Astrocyte of the spinal cord (primary cell): ENCODE data around the gene DPP9.
A peak's percentile ranks its signal among the peaks of the same experiment; 100 is the strongest.

Experiments
- DNase-seq: peaks from one replicate; pipeline ENCODE4 v3.0.0; 2011; ENCODE audit warnings: low read depth, low spot score
- H3K4me3 ChIP-seq: 2 replicates; pipeline ENCODE4 v1.5.1; 2011; ENCODE audit warnings: low read depth, mild to moderate bottlenecking, low read length, moderate library complexity
- CTCF ChIP-seq: IDR thresholded peaks from 2 replicates; pipeline ENCODE4 v1.5.1; 2012; ENCODE audit warnings: low read depth, mild to moderate bottlenecking, low read length, inconsistent platforms
- in situ Hi-C: cut with HindIII; loops from 2 replicates; pipeline ENCODE4 v1.10.0; 2017; ENCODE audit warnings: low sequenced_read_pairs

Gene DPP9

GRCh38 chr19:4662812-4663211, 60.8 kb downstream of the DPP9 start:
- H3K4me3 ChIP-seq, result no peak overlapping the region
- DNase-seq, result no peak
- in situ Hi-C loops, result no loop called here

DNA sequence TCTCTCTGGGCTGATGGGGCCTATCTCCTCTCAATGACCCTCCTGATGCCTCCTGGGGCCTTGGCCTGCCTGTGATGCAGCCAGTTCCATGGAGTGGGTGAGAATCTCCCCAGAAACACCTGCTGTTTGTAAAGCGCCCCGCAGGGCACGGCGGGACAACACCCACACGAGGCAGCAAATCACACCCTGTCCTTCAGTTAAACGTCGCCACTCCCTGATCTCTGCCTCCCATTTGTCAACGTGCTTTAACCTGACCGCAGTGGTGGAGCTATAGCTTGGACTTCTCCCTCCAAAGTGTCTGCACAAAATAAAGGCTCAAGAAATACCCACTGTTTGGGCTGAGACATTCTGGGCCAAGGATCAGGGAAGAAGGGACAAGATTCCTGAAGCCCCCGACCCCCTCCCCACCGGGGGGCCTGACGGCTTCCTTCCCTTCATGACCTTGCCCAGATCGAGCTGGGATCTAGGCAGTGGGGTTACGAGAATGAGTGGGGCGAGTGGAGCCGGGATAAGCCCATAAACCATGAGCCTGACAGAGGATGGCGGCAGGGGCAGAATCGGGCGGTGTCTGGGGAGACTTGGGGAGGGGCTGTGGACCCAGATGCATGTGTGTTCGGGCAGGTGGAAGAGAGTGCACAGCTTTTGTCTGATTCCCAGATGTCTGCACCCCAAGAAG, 61.5 kb downstream of the DPP9 start:
- no peak overlapping the region for H3K4me3 ChIP-seq
- DNase-seq, result no peak
- in situ Hi-C loops, result no loop called here
- no peak for TF ChIP-seq CTCF

More at GRCh38 chr19:4662812-4663211, 60.8 kb downstream of the DPP9 start:
- no peak for TF ChIP-seq CTCF

DNA sequence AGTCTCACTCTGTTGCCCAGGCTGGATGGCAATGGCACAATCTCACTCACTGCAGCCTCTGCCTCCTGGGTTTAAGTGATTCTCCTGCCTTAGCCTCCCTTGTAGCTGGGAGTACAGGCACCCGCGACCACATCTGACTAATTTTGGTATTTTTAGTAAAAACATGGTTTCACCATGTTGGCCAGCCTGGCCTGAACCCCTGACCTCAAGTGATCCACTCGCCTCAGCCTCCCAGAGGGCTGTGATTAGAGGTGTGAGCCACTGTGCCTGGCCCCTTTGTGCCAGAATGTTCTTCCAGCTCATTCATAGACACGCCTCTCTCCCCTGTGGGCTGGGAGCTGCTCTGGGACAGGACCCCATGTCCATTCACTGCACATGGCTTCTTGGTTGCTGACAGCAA, 62.6 kb downstream of the DPP9 start:
- no peak overlapping the region for H3K4me3 ChIP-seq
- DNase-seq, result no peak
- in situ Hi-C loops, result no loop called here
- TF ChIP-seq CTCF, result no peak

DNA sequence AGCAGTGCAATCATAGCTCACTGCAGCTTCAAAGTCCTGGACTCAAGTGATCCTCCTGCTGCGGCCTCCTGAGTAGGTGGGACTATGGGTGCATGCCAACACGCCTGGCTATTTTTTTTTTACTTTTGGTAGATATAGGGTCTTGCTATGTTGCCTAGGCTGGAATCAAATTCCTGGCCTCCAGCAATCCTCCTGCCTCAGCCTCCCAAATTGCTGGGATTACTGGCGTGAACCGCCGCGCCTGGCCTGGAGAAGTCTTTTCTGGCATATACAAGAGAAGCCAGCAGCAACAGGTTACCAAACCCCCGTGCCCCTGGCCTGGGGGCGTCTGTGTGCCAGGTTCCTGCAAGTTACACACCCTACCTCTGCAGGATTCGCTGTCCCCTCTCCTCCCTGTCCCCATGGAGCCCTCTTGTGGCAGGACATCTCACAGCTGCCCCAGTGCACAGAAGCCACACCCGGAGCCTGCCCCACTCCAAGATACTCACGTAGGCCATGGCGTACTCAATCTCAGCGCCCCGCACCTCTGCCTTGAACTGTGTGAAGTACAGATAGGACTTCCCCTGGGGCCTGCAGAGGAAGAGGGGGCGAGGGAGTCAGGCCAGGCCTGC, 63.4 kb downstream of the DPP9 start:
- peak; percentile 33 for TF ChIP-seq CTCF
- no peak for DNase-seq
- in situ Hi-C loops, result no loop called here
- H3K4me3 ChIP-seq, result no peak overlapping the region

GRCh38 chr19:4657835-4658234, 65.8 kb downstream of the DPP9 start:
- H3K4me3 ChIP-seq, result no peak overlapping the region
- no peak for DNase-seq
- TF ChIP-seq CTCF, result no peak
- in situ Hi-C loops, result no loop called here

DNA sequence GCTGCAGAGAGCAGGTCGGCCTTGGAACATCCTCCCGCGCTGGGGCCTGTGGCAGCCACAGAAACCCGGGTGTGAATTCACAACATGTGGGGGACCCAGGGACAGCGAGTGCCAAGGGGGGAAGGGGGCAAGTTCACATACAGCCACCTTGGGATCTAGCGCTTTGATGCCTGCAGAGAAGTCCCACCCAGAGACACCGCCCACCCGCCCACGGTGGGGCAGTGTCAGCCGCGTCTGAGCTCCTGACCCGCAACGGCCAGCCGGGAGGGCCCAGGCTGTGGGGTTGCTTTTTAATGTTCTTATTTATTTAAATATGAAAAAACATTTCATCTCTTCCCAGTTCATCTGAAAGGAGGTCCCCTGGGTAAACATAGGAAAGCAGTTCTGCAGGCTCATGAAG, 66.4 kb downstream of the DPP9 start:
- no peak for TF ChIP-seq CTCF
- DNase-seq, result no peak
- no peak overlapping the region for H3K4me3 ChIP-seq
- in situ Hi-C loops, result no loop called here
